SW 1271 (cell line): ENCODE data around the gene TALDO1.

Experiments
- DNase-seq, 2 experiments: peaks; one replicate each; lab custom pipeline; 2025; lab: John Stamatoyannopoulos, UW

TALDO1 gene

GRCh38 chr11:799641-800316 lies 52.5 kb downstream of the TALDO1 start:
- no peak for DNase-seq

- no peak for DNase-seq
Measured at GRCh38 chr11:800473-800872, 53.2 kb downstream of the TALDO1 start.

- no peak for DNase-seq
Measured at GRCh38 chr11:801097-801780, 54.0 kb downstream of the TALDO1 start.

GRCh38 chr11:802018-802617 lies 54.9 kb downstream of the TALDO1 start:
- no peak for DNase-seq

- no peak for DNase-seq
Measured at GRCh38 chr11:802693-803466, 55.6 kb downstream of the TALDO1 start.

GRCh38 chr11:803467-803742 lies 56.1 kb downstream of the TALDO1 start:
- no peak for DNase-seq

- DNase-seq: no peak
Measured at GRCh38 chr11:803770-804598, 56.7 kb downstream of the TALDO1 start.

GRCh38 chr11:804599-804964 lies 57.3 kb downstream of the TALDO1 start:
- DNase-seq: no peak

- peak in 1 of 2 experiments; percentile 60 for DNase-seq
Measured at GRCh38 chr11:808427-809286, 61.4 kb downstream of the TALDO1 start.

- peak; percentile 96 to 97 for DNase-seq
Measured at GRCh38 chr11:809287-810039, 62.2 kb downstream of the TALDO1 start, which contains the start of gene RPLP2. TSS of gene RPLP2 (plus strand) at chr11:809967. CDS start at chr11:810235, 268 bp downstream.

GRCh38 chr11:810040-810567 lies 62.8 kb downstream of the TALDO1 start:
- no peak for DNase-seq

GRCh38 chr11:811446-812245 lies 64.4 kb downstream of the TALDO1 start:
- no peak for DNase-seq

GRCh38 chr11:812390-812789 lies 65.1 kb downstream of the TALDO1 start:
- DNase-seq: no peak

- no peak for DNase-seq
Measured at GRCh38 chr11:813072-813455, 65.8 kb downstream of the TALDO1 start.

- DNase-seq: no peak
Measured at GRCh38 chr11:813456-814096, 66.3 kb downstream of the TALDO1 start.
